NK-92 treated with Interleukin-12 subunit alpha and Interleukin-12 subunit beta, amount 100 ng/mL, for 24 hours (cell line): ENCODE results near the gene P2RX5.

Experiments used
- DNase-seq: peaks from one replicate; lab custom pipeline; 2025; lab: John Stamatoyannopoulos, UW

P2RX5 gene

GRCh38 chr17:3679531-3680126 lies 16.3 kb downstream of the P2RX5 start:
- DNase-seq: no peak

DNA sequence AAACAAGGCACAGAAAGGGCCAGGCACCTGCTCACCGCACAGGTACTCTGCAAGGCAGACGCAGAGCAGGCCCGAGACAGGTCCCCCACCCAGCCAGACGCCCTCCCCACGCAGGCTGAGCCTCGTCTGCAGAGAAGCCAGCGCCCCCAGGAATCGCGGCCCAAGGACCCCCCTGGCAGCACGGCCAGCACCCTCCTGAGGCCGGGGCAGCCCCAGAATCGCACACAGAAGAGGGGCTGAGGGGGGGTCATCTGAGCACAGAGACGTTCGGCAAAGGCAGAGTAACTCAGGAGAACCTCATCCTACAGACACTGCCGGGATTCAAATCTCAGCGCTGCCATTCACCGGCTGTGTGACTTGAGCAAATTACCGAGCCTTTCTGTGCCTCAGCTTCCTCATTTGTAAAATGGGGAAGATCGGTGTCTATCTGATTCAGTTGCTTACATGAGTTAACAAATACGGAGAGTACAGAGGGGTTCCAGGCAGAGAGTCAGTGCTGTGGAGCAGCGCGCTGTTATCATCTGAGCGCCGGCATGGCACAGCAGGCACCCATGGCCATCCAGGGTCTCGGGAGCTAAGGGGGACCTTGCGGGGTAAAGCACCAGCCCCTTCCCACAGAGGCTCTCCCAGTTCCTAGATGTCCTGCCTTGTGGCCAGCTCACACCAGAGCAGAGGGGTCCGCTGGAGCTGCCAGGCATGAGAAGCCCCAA lies 17.0 kb downstream of the P2RX5 start:
- DNase-seq: no peak

- DNase-seq: no peak
Measured at GRCh38 chr17:3678095-3678820, 17.7 kb downstream of the P2RX5 start.

- DNase-seq: no peak
Measured at GRCh38 chr17:3675886-3676285, 20.1 kb downstream of the P2RX5 start.

- DNase-seq: no peak
Measured at GRCh38 chr17:3672571-3672970, 23.4 kb downstream of the P2RX5 start.

DNA sequence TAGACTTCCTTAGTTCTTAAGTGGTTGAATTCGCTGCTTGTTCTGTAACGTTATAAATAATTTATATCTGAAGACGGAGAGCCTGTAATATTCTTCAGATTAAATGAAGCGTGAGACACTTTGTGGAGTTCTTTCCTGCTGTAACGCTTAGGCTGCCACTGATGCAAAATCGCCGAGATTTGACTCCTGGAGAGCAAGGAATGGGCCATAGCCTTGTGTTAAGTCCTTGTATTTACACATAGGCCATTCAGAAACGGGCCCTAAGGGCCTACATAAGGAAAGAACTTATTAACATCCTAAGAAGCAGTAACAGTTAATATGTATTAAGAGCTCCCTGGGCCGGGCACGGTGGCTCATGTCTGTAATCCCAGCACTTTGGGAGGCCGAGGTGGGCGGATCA lies 26.4 kb downstream of the P2RX5 start:
- DNase-seq: no peak

GRCh38 chr17:3669085-3669347 lies 26.9 kb downstream of the P2RX5 start:
- no peak for DNase-seq

GRCh38 chr17:3668279-3669084 lies 27.5 kb downstream of the P2RX5 start, which contains the start of the genes EMC6 and TAX1BP3:
Gene EMC6 (plus strand): TSS chr17:3668812. CDS start chr17:3669147, 335 bp downstream.
Gene TAX1BP3 (minus strand): TSS chr17:3668578. CDS start chr17:3668526, 52 bp downstream.
- peak; percentile 89 for DNase-seq

- DNase-seq: no peak
Measured at GRCh38 chr17:3667366-3668278, 28.3 kb downstream of the P2RX5 start.

DNA sequence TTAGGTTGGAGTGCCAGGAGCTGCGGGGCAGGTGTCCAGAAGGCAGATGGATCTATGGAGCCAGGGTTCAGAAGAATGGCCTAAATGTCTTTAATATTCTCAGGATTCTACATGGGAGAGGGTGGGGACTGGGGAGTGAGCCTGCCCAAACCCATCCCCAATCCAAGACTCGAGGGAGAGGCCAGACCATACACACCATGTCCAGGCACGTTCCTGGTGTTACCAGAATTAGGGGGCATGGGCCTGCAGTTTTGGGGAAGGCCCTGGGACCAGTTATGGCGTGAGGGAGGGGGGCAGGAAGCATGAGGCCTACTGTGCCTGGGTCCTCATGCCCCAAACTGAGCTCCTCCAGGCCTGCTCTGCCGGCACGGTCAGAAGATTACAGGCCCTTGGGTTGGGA lies 29.4 kb downstream of the P2RX5 start:
- DNase-seq: no peak

DNA sequence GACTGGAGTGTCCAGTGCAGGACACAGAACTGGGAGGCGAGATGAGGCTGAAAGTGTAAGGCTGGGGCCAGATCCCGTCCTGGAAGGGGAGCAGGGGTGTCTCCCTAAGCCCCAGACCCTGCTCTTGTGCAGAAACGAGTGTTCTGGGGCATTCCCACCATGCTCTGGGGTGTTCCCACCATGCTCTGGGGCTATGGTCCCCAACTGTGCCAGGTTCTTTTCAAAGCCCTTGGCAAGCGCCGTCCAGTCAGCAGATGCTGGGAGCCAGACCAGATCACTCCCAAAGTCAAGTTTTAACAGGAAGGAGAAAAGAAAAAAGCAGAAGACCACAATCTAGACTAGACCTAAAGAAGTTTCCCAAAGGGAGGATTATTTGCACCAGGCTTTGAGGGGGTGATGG lies 30.1 kb downstream of the P2RX5 start:
- no peak for DNase-seq

DNA sequence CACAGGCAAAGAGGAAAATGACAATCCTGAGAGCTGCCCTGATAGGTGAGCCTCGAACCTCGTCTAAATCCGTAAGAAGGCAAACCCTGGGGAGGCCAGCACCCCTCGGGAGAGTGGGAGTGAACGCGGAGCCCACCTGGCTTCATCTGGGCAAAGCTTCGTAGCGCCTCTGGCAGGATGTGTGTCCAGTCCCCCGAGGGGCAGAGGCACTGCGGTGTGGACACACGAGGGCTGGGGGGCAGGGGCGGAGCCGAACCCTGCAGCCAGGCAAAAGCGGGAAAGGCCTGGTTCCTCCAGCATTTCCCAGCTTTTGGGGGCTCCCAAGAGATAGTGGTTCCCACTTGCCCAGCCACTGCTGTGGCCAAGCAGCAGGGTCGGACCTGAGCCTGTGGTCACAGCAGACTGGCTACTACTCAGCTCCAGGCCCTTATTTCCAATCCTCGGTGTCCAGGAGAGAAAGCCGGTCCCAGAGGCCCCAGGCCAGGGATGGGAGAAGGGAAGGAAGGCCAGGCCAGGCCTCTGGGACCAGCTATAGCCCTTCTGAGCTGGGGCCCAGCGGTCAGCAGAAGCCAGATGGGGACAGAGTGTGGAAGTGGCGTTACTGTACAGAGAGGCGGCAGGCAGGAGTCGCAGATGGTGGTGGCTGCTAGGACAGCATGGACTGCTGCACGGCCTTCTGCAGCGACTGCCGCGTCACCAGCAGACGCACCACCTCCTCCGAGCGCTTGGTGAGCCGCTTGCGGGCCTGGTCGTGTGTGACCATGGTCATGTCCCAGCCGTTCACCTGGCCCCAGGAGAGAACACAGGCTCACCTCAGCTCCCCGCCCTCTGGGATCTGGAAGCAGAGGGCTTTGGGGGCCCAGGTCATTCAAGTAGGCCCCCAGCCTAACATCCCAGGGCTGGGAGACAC lies 32.6 kb downstream of the P2RX5 start:
- no peak for DNase-seq

DNA sequence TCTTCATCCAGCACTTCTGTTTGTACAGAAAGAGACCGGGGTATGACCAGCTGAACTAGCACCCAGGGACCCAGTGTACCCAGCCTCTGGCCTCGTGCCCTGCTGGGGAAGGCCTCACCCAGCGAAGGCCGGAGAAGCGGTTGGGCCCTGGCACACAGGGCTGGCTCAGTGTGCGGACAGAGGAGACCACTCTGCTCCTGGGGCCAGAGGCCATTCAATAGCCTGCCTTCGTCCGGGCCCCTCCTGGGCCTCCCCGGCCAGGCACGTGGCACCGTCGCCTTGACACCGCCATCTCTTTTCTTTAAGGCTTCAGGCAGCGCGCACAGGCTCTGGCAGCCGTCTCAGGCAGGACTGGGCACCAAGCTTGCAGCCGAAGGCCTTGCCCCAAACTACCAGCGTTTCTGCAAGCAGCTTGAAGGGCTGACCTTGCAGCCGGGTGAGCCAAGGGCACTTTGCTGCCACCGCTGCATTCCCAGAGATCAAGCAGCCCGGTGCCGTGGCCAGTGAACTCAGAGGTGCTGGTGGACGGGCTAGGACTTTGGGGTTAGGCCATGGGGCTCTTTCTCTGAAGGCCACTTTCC lies 35.6 kb downstream of the P2RX5 start:
- no peak for DNase-seq

- no peak for DNase-seq
Measured at GRCh38 chr17:3659541-3660111, 36.3 kb downstream of the P2RX5 start.

- DNase-seq: no peak
Measured at GRCh38 chr17:3658784-3659449, 37.0 kb downstream of the P2RX5 start.

GRCh38 chr17:3657874-3658783 lies 37.8 kb downstream of the P2RX5 start:
- DNase-seq: no peak

GRCh38 chr17:3657588-3657869 lies 38.4 kb downstream of the P2RX5 start:
- DNase-seq: no peak
